ENCODE data around the gene SYT13. TPM values are rescaled to one million over a fixed set of nuclear protein-coding genes. Genes with fewer than 3 reads are reported as not detected.
A peak's percentile ranks its signal among the peaks of the same experiment; 100 is the strongest.

Gene SYT13
- total RNA-seq, 2 donors from 2014 or later = 23.4 to 31.5 TPM

DNA sequence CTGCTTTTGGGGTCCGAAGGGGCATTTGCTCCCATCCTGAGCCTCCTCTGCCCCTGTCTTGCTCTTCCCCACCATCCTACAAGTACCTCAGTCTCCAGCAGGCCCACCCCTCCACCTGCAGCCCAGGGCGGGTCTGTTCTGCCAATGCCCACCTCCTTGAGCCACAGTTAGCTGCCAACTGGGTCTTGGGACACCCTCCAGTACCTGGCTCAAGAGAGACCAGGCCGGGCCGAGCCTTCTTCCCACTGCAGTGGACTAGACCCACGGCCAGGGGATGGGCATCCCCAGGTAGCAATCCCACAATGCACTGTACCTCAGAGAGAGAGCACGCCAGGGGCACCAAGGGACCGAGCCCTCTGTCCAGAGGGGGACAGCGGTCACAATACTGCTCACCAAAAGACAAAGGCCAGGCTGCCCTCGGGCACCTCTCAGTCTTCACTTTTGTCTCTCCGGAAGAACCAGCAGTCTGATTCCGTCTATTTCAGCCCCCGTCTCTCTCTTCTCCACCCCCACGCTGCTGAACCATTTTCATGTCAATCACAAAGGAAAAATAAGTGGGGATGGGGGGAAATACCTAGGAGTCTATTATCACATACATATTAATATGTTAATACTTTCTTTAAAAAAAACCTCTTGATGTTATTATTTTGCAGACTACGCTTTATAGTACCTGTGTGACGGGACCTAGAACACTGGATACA, 51.7 kb downstream of the SYT13 start:
- intact Hi-C loops (cut with DNase I) = no loop called here

DNA sequence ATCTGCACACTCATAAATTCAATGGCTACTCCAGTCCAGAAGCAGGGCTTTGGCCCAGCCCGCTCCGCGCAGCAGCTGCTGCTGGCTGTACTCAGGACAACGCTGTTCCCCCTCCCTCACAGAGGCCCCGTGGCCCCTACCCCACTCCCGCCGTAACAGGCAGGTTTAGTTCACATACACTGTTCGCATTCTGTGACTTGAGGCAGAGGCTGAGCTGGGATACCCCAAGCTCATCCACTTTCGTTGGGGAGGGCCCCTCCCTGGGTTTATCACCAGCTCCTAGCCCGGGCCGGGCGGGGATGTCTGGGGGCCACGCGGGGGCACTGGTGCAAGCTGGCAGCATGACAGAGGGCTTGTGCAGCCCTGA, 52.4 kb downstream of the SYT13 start:
- Histone ChIP-seq H3K9ac (ENCODE audit: low read depth in 2 of 2, low read length in 2 of 2) (no peak overlapping the region), H3K27ac (no peak overlapping the region), H3K27me3 (no peaks in the 10 kb centered on the region), H3K36me3 (no peaks in the 10 kb centered on the region), H3K4me1 (no peaks in the 10 kb centered on the region), H3K4me3 (no peak overlapping the region), H3K9me3 (no peaks in the 10 kb centered on the region)
- intact Hi-C loops (cut with DNase I) = no loop called here
- TF ChIP-seq, protein P1, sequence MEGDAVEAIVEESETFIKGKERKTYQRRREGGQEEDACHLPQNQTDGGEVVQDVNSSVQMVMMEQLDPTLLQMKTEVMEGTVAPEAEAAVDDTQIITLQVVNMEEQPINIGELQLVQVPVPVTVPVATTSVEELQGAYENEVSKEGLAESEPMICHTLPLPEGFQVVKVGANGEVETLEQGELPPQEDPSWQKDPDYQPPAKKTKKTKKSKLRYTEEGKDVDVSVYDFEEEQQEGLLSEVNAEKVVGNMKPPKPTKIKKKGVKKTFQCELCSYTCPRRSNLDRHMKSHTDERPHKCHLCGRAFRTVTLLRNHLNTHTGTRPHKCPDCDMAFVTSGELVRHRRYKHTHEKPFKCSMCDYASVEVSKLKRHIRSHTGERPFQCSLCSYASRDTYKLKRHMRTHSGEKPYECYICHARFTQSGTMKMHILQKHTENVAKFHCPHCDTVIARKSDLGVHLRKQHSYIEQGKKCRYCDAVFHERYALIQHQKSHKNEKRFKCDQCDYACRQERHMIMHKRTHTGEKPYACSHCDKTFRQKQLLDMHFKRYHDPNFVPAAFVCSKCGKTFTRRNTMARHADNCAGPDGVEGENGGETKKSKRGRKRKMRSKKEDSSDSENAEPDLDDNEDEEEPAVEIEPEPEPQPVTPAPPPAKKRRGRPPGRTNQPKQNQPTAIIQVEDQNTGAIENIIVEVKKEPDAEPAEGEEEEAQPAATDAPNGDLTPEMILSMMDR (IDR thresholded peaks at IDR 0.05) = no peak
- DNase-seq = no peak

More for the DNA sequence above, 51.7 kb downstream of the SYT13 start:
- Histone ChIP-seq H3K9me3 (no peaks in the 10 kb centered on the region), H3K27ac (no peak overlapping the region), H3K36me3 (no peaks in the 10 kb centered on the region), H3K4me3 (no peak overlapping the region), H3K9ac (ENCODE audit: low read depth in 2 of 2, low read length in 2 of 2) (no peak overlapping the region), H3K27me3 (no peaks in the 10 kb centered on the region), H3K4me1 (no peaks in the 10 kb centered on the region)
- DNase-seq = no peak
- TF ChIP-seq, protein P1 (IDR thresholded peaks at IDR 0.05) = no peak

DNA sequence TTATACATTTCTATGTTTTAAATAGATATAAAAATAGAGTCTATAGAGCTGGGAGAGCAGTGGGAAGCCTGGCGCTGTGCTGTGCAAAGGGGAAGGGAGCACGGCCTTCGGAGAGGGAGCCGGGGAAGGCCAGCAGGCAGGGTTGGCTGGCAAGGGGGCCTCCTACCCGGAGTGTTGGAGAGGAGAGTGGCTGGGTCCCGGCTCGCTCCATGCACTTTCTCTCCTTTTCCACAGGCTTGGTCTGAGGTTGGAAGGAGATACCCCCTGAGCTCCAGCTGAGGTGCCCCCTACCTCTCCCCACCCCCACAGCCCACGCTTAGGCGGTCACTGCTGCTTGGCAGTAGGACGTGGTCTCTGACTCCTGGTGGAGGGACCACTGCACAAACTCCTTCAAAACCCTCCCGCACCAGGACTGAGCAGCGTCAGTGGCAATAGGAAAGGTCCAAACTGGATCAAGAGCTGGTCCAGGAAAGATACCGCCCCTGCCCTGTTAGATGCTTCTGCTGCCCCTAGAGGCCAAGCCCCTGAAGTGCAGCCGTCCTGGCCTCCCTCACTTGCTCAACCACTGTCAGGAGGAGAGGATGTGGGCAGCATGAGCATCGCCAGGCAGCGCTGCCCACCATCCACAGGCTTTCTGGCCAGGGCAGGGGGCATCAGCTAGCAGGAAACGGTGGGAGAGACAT, 52.9 kb downstream of the SYT13 start:
- intact Hi-C loops (cut with DNase I) = no loop called here
- TF ChIP-seq, protein P1 (IDR thresholded peaks at IDR 0.05) = peak; percentile 82
- no peaks in the 10 kb centered on the region for H3K4me1 ChIP-seq

DNA sequence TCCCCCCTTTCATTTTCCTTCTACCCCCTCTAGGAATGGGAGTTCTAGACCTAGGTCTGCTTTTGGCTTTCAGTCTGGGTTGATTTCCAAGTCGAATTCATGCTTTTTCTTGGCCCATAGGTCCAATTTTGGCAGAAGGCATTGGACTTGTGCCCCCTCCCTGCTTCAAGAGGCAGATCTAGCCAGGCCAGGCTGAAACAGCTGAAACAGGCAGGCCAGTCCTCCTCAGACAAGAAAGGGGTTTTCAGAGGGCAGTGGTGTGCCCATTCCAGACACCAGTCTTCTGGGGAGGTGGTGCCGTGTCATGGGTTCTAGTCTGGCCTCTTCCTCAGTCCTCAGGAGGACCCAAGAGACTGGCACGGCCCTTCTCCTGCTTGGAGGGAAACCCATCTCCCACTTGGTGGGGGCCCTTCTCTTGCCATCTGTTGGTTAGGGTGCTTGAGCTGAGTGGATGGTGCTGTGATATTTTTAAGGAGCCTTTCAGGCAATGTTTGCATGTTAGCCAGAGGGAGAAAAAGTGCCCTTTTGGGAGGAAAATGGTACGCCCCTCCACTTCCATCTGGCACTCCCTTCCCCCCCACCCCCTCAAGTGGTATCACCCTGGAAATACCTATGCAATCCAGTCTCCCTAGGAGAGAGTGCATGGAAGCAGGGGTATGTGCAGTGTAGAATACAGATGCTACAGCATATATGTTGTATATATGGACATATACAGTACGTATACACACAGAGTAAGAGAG, 53.6 kb downstream of the SYT13 start:
- DNase-seq = no peak
- H3K27me3 ChIP-seq = no peaks in the 10 kb centered on the region
- TF ChIP-seq, protein P1 (IDR thresholded peaks at IDR 0.05) = no peak
- no peak overlapping the region for H3K27ac ChIP-seq
- no peaks in the 10 kb centered on the region for H3K9me3 ChIP-seq
- H3K4me3 ChIP-seq = no peak overlapping the region
- no peaks in the 10 kb centered on the region for H3K36me3 ChIP-seq
- H3K4me1 ChIP-seq = no peaks in the 10 kb centered on the region
- no peak overlapping the region for H3K9ac ChIP-seq (ENCODE audit: low read depth in 2 of 2, low read length in 2 of 2)
- intact Hi-C loops (cut with DNase I) = no loop called here

More for the DNA sequence above, 52.9 kb downstream of the SYT13 start:
- Histone ChIP-seq H3K36me3 (no peaks in the 10 kb centered on the region), H3K4me3 (no peak overlapping the region), H3K27me3 (no peaks in the 10 kb centered on the region), H3K27ac (no peak overlapping the region), H3K9ac (ENCODE audit: low read depth in 2 of 2, low read length in 2 of 2) (no peak overlapping the region), H3K9me3 (no peaks in the 10 kb centered on the region)
- DNase-seq = peak; percentile 71

DNA sequence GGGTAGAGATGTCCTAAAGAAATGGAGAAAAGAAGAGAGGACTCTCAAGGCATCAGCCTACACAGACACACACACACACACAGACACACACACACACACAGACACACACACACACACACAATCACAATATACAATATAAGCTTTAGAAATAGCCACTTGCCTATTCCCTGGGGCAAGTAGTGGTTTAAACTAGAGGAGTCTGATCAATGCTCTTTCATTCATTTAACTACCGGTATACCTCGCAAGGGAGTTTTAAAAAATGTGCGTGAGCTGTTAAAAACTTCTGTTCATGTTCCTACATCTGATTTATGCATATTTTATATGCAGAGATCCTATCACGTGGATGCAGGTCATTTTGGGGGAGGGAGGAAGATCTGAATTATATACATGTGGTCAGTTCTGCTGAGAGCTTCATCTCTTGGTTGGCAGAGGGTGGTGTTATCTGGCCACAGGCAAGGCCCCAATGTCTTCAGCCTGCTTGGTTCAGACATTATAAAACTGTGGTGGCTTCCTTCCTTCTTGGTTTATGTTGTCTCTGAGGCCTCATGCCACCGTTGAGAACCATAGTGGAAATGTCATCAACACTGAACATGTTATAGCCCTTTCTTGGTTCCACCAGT, 56.6 kb downstream of the SYT13 start:
- Histone ChIP-seq H3K4me3 (no peak overlapping the region), H3K9ac (ENCODE audit: low read depth in 2 of 2, low read length in 2 of 2) (no peak overlapping the region), H3K27ac (no peak overlapping the region), H3K36me3 (no peaks in the 10 kb centered on the region), H3K27me3 (no peaks in the 10 kb centered on the region), H3K9me3 (no peaks in the 10 kb centered on the region), H3K4me1 (no peaks in the 10 kb centered on the region)
- intact Hi-C loops (cut with DNase I) = no loop called here
- DNase-seq = no peak
- TF ChIP-seq, protein P1 (IDR thresholded peaks at IDR 0.05) = no peak
